HEK293 (cell line): ENCODE measurements around the gene SYNJ2.

ENCODE experiments used
- CTCF ChIP-seq: fragments of 450-650 bp; formaldehyde crosslinking; IDR thresholded peaks from 2 replicates; pipeline ENCODE4 v1.5.1; 2016; ENCODE audit warnings: missing biosample characterization, missing genetic modification characterization
- ZNF10 ChIP-seq: fragments of 450-650 bp; formaldehyde crosslinking; IDR thresholded peaks from 2 replicates; pipeline ENCODE4 v1.5.1; 2017; ENCODE audit warnings: missing biosample characterization, missing genetic modification characterization
- ZNF23 ChIP-seq: fragments of 450-650 bp; formaldehyde crosslinking; IDR thresholded peaks from 2 replicates; pipeline ENCODE4 v1.5.1; 2016; ENCODE audit warnings: missing biosample characterization, missing genetic modification characterization, borderline replicate concordance
- ZNF280C ChIP-seq: fragments of 450-650 bp; formaldehyde crosslinking; IDR thresholded peaks from 2 replicates; pipeline ENCODE4 v1.5.1; 2016; ENCODE audit warnings: missing biosample characterization, missing genetic modification characterization

GRCh38 chr6:158083455-158084325 lies 102.0 kb downstream of the SYNJ2 start:
- TF ChIP-seq ZNF10 (no peak), ZNF280C (tag by site-specific recombination) (no peak), CTCF (tag by site-specific recombination) (no peak), ZNF23 (no peak)
